HG02938 (cell line): ENCODE data around the gene MAP10.

Experiments
- ATAC-seq: cut with Tn5 transposase; IDR thresholded peaks from one replicate; pipeline ENCODE4 v1.9.1; 2021; ENCODE audit warnings: mild to moderate bottlenecking, moderate library complexity; ENCODE audit not compliant: unreplicated experiment

MAP10 gene

DNA sequence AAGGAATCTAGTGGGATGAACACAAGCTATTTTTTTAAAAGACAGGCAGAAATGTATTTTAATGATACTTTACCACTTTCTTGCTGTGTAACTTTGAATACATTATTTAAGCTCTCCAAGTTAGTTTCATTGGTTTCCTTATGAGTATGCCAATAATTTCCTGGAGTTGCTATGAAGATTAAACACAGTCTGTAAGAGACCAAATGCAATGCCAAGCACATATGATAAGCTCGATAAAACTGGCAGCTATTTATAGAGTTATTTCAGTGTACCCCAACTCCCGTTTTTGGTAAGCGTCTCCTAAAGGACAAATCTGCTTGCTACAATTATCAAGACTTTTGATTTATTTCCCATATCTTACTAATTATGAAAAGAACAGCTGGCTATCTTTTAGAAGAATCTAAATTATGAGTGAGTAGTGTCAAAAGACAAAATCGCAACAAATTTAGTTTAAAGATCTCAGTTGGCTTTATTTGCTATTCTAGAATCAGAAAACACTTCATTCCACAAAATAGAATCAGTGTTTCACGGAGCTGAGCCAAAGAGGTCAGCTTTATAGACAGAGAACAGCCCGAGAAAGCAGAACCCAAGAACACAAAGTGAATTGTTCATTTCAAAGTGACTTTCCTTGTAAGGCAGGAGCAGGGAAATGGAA is 7.2 kb upstream of the MAP10 start:
- no peak for ATAC-seq

DNA sequence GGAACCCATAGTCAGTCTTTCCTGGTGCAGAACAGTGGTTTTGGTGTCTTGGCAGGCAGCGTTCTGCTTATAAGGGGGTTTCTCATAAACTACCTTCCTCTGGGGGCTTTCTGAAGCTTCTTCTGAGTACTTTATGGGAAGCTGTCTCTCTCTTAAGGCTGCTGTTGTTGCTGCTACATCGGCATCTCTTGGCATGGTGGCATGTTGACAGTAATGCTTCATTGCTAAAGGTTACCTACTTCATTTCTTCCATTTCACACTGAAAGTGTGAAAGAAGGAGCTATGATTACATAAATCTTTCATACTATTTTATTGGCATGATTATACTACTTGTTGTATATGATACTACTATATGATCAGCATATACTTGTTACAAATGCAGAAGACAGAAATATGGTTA is 6.3 kb upstream of the MAP10 start:
- ATAC-seq: no peak

GRCh38 chr1:232806186-232806510 is 932 bp downstream of the MAP10 start:
- no peak for ATAC-seq

- no peak for ATAC-seq
Observed at GRCh38 chr1:232810856-232811255, 5.6 kb downstream of the MAP10 start.

DNA sequence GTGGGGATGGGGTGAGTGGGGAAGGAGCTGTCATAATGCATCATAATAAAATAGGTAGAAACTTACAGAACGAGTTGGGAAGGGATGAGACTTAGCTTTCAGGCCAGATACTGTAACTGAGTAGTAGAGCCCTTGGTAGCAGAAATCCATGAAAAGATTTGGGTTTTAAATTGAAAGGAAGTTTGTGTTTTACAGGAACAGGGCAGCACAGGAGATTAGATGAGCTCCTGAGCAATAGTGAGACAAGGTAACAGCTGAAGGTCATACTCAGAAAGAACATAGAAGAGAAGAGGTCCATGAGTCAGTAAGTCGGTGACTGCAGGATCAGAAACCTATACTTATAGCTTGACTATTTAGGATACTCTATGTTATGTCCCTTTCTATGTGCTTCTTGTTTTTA is 7.3 kb downstream of the MAP10 start:
- ATAC-seq: no peak

DNA sequence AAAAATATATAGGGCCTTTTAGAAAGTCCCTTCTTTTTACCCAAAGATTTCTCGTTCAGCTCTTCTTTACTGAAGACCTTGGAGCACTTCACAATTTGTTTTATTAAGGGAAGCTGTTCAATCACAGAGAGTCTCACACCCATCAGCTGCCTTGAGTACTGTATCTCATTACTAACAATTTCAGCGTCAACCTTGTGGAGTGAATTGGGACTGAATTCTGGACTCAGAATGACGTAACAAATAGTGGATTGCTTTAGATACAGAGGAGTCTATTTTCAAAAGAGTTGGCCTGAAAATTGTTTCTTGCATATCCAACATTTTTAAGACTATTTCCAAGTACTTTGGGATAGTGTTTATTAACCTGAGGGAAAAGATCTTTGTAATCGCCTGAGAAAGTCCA is 7.9 kb downstream of the MAP10 start:
- ATAC-seq: no peak

- no peak for ATAC-seq
Observed at GRCh38 chr1:232813760-232814159, 8.5 kb downstream of the MAP10 start.

- no peak for ATAC-seq
Observed at GRCh38 chr1:232816324-232816723, 11.1 kb downstream of the MAP10 start.

DNA sequence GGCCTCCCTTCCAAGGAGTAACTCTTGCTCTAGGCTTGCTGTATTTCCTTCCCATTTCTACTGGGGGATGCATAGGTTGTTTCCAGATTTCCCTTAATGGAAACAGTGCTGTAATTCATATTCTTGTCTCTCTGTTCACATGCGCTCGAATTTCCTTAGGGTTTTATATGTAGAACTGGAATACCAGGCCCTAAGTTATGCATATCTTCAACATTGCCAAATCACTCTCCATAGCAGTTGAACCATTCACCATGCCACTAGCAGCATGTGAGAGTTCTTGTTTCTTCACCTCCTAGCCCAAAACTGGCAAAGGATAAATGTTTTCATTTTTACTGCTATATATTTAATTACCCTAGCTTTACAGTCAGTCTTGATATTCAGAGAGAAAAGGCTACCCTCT is 12.8 kb downstream of the MAP10 start:
- no peak for ATAC-seq

- ATAC-seq: no peak
Observed at GRCh38 chr1:232820431-232820830, 15.2 kb downstream of the MAP10 start.

- no peak for ATAC-seq
Observed at GRCh38 chr1:232822530-232822929, 17.3 kb downstream of the MAP10 start.

GRCh38 chr1:232826318-232826717 is 21.1 kb downstream of the MAP10 start:
- ATAC-seq: no peak

DNA sequence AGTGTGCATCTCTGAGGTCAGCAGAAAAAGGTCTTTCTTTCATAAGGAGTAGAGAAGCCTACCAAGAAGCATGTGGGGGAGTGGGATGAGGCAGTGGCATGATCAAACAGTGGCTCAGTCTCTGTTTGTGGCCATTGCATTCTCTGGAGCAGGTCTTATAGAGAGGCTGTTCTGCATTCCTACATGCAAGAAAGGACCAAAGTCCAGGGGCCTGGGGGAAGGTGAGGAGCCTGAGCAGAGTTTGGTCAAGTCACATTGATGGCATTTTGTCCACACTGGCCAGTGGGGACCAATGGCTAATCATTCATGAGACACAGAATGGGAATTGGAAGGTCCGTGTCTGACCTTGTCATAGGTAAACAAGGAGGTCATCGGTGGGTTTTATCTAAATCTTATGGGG is 25.4 kb downstream of the MAP10 start:
- ATAC-seq: no peak

DNA sequence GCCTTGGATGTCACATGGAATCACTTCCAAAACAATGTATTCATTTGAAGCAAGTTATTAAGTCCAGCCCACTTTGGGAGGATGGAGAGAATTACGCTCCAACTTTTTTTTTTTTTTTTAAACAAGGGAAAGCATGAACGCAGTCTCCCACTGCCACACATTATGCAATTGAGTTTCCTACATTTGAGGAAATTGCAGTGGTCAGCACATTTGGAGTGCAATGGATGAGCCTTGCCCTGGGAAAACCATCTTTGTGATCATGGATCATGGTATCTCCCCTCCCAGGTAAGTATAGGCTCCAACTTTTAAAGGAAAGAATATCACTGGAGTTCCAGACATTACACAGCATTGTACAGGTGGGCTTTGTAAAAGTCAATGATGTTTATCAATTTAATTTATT is 26.7 kb downstream of the MAP10 start:
- ATAC-seq: no peak

DNA sequence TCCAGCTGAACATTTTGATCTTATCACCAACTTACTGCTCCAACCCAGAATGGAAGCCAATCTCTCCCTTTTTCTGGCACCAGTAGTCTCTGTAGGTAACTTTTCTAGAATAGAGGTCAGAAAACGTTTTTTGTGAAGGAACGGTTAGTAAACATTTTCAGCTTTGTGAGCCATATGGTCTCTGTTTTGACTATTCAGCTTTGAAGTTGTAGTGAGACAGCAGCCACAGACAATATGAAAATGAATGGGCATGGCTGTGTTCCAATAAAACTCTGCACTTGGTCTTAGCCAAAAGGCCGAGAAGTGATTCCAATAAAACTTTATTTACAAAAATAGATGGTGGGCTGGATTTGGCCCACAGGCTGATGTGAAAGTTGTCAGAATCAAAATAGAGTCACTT is 28.9 kb downstream of the MAP10 start:
- no peak for ATAC-seq

- ATAC-seq: no peak
Observed at GRCh38 chr1:232835166-232835565, 29.9 kb downstream of the MAP10 start.

- no peak for ATAC-seq
Observed at GRCh38 chr1:232837087-232837486, 31.9 kb downstream of the MAP10 start.

- no peak for ATAC-seq
Observed at GRCh38 chr1:232841823-232842565, 36.8 kb downstream of the MAP10 start.

DNA sequence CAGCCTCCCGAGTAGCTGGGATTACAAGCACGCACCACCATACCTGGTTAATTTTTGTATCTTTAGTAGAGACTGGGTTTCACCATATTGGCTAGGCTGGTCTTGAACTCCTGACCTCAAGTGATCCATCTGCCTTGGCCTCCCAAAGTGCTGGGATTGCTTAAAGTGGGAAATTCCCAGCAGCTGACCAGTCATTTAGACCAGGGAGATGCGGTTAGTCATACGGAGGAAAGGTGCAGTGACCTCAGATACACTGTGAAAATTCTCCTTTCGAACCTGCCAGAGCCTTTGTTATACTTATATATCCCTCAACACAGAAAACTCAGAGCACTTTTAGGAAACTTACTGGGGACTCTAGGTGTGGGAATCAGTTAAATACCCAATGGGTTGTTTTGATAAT is 39.6 kb downstream of the MAP10 start:
- no peak for ATAC-seq

DNA sequence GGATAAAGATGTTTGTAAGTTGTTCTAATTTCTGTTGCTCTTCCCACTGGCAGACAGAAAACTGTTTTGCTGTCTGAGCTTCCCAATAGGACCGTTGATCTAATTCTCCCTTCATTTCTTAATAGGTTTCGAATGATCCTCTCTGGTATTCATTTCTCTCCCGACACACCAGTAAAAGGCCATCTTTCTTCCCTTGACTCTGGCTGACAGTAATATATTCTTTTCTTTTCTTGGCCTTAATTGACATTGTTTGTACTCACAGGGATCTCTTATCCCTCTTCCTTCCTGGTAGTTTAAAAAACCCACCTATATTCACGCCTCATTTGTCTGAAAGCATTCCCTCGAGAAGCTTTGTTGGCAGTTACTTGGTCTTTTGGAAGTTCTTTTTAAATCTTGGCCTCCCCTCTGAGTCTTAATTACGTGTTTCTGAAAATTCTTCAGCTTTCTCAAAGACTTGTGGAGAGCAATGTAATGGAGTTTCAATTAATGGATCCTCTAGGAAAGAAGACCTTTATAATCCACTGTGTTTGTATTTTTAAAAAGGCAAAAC is 40.3 kb downstream of the MAP10 start:
- no peak for ATAC-seq

- no peak for ATAC-seq
Observed at GRCh38 chr1:232851532-232851931, 46.3 kb downstream of the MAP10 start.

- no peak for ATAC-seq
Observed at GRCh38 chr1:232853994-232854797, 49.0 kb downstream of the MAP10 start.
